BE2C (cell line): ENCODE data around the gene ESYT3.
"Not testable (repeated sequence)": the region's sequence is repeated elsewhere in the genome, so short reads cannot be mapped to it uniquely, and the experiment has no call there.

Source experiments
- DNase-seq: peaks from one replicate; pipeline ENCODE4 v3.0.0-alpha.2; 2020
- H3K27me3 ChIP-seq: fragments of 250-450 bp; sonication (Bioruptor Pico); 2 replicates; pipeline ENCODE4 v1.5.1; 2020; ENCODE audit warnings: mild to moderate bottlenecking
- H3K36me3 ChIP-seq: fragments of 250-450 bp; sonication (Bioruptor Pico); 2 replicates; pipeline ENCODE4 v1.5.1; 2020; ENCODE audit warnings: mild to moderate bottlenecking
- H3K4me1 ChIP-seq: fragments of 250-450 bp; sonication (Bioruptor Pico); 2 replicates; pipeline ENCODE4 v1.5.1; 2020
- H3K4me3 ChIP-seq: 2 replicates; pipeline ENCODE4 v1.5.1; 2011; ENCODE audit warnings: low read depth, low read length
- H3K9me3 ChIP-seq: fragments of 250-450 bp; sonication (Bioruptor Pico); 2 replicates; pipeline ENCODE4 v1.5.1; 2020
- TF ChIP-seq, protein P1 (sequence below): IDR thresholded peaks from 2 replicates; pipeline ENCODE4 v1.5.1; 2012; ENCODE audit warnings: mild to moderate bottlenecking, low read depth, low read length

The ESYT3 gene

GRCh38 chr3:138449490-138449889 is 15.1 kb downstream of the ESYT3 start:
- no peaks in the 10 kb centered on the region for H3K9me3 ChIP-seq
- no peaks in the 10 kb centered on the region for H3K36me3 ChIP-seq
- no peak overlapping the region for H3K4me3 ChIP-seq
- DNase-seq, result no peak
- H3K27me3 ChIP-seq, result no peaks in the 10 kb centered on the region
- TF ChIP-seq, protein P1, sequence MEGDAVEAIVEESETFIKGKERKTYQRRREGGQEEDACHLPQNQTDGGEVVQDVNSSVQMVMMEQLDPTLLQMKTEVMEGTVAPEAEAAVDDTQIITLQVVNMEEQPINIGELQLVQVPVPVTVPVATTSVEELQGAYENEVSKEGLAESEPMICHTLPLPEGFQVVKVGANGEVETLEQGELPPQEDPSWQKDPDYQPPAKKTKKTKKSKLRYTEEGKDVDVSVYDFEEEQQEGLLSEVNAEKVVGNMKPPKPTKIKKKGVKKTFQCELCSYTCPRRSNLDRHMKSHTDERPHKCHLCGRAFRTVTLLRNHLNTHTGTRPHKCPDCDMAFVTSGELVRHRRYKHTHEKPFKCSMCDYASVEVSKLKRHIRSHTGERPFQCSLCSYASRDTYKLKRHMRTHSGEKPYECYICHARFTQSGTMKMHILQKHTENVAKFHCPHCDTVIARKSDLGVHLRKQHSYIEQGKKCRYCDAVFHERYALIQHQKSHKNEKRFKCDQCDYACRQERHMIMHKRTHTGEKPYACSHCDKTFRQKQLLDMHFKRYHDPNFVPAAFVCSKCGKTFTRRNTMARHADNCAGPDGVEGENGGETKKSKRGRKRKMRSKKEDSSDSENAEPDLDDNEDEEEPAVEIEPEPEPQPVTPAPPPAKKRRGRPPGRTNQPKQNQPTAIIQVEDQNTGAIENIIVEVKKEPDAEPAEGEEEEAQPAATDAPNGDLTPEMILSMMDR, result no peak
- no peaks in the 10 kb centered on the region for H3K4me1 ChIP-seq

DNA sequence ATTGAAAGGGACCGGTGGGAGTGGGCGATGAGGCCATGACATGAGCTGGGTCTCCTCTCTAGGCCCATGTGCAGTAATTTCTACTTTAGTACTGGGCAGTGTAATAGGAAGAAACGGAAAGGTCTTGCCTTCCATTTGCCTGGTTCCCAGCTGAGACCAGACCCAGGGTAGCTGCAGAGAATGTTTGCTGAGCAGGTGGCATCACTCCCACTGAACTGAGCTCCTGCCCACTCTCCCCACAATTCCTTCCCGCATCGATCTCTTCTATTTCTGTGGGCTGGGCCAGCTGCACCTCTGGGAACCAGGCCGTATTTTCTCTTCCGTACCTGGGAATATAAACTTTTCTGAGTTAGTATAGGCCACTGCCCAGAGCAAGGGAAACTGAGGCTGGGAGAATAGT is 15.8 kb downstream of the ESYT3 start:
- DNase-seq, result no peak
- no peaks in the 10 kb centered on the region; the same call in 1 of the 2 replicates for H3K27me3 ChIP-seq
- TF ChIP-seq, protein P1, result no peak
- no peak overlapping the region for H3K4me3 ChIP-seq
- no peaks in the 10 kb centered on the region for H3K9me3 ChIP-seq
- no peaks in the 10 kb centered on the region for H3K4me1 ChIP-seq
- H3K36me3 ChIP-seq, result no peaks in the 10 kb centered on the region

DNA sequence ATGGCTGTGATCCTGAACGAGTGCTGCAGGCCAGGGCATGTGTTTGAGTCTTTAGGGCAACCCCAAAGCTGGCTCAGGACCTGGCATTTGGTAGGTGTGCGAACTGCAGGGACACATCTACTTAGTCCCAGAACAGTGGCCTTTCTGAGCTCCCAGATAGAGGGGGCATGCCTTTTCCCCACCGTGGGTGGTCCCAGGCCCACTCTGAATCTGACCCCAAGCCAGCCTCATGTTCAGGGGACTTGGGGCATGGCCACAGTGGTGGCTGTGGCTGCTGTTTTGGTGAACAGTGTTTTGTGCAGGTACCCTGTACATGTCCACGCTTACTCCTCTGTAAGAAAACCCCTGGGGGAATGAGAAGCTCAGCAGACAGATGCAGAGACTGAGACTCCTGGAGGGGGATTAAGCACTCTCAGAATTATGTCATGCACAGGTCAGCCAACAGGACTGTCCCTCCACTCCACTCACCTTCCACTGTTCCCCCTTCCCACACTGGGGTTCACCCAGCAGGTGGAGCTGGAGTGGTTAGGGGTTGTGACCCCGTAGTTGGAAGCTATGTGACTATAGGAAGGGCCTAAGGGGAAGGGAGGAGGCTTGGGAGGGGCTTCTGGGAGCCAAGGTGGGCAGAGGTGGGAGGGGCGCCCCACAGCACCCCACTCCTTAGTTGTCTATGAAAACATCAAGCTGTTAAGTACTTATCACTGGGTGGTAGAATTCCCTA is 16.4 kb downstream of the ESYT3 start:
- Histone ChIP-seq H3K4me1 (no peaks in the 10 kb centered on the region), H3K4me3 (no peak overlapping the region), H3K27me3 (no peaks in the 10 kb centered on the region; the same call in 1 of the 2 replicates), H3K9me3 (no peaks in the 10 kb centered on the region), H3K36me3 (no peaks in the 10 kb centered on the region)
- TF ChIP-seq, protein P1, result no peak
- DNase-seq, result no peak

DNA sequence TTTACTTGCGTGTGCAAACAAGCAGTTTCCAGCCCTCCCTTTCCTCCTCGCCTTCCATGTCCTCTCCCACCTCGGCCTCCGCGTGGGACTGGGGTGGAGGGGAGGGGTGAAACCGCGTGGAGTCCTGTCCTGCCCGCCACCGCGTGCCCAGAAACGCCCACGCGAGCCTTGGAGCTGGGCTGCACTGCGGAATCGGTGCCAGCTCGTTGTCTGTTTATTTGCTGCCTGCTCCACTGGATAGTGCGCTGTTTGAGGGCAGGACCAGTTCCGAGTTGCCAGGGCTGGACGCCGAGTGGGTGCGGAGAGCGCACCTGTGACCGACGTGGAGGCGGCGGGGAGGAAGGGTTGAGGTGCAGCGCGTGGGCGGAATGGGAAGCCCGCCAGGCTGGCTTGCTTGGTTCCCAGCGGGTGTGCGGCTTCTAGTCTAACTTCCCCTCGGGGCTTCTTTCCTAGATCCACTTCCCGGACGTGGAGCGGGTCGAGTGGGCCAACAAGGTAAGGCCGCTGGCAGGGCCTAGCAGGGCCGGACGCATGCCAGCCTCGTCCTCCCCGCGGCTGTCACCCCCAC is 17.3 kb downstream of the ESYT3 start:
- no peak for DNase-seq
- TF ChIP-seq, protein P1, result no peak
- no peak overlapping the region for H3K4me3 ChIP-seq

GRCh38 chr3:138452436-138452835 is 18.0 kb downstream of the ESYT3 start:
- TF ChIP-seq, protein P1, result no peak
- no peaks in the 10 kb centered on the region for H3K9me3 ChIP-seq
- H3K27me3 ChIP-seq, result no peaks in the 10 kb centered on the region; the same call in 1 of the 2 replicates
- DNase-seq, result no peak
- H3K4me1 ChIP-seq, result no peaks in the 10 kb centered on the region
- H3K4me3 ChIP-seq, result no peak overlapping the region
- no peaks in the 10 kb centered on the region for H3K36me3 ChIP-seq

More for the DNA sequence above, 17.3 kb downstream of the ESYT3 start:
- Histone ChIP-seq H3K9me3 (no peaks in the 10 kb centered on the region), H3K36me3 (no peaks in the 10 kb centered on the region), H3K27me3 (no peaks in the 10 kb centered on the region; the same call in 1 of the 2 replicates), H3K4me1 (no peaks in the 10 kb centered on the region)

- not testable (repeated sequence) for H3K36me3 ChIP-seq
Measured at GRCh38 chr3:138453940-138454339, 19.5 kb downstream of the ESYT3 start.

More at GRCh38 chr3:138453940-138454339, 19.5 kb downstream of the ESYT3 start:
- H3K4me3 ChIP-seq, DNase-seq, H3K4me1 ChIP-seq, H3K27me3 ChIP-seq, H3K9me3 ChIP-seq: not testable (repeated sequence)
